ENCODE measurements around the gene CDH24.
"Not testable (repeated sequence)": the region's sequence is repeated elsewhere in the genome, so short reads cannot be mapped to it uniquely, and the experiment has no call there.

Gene CDH24

DNA sequence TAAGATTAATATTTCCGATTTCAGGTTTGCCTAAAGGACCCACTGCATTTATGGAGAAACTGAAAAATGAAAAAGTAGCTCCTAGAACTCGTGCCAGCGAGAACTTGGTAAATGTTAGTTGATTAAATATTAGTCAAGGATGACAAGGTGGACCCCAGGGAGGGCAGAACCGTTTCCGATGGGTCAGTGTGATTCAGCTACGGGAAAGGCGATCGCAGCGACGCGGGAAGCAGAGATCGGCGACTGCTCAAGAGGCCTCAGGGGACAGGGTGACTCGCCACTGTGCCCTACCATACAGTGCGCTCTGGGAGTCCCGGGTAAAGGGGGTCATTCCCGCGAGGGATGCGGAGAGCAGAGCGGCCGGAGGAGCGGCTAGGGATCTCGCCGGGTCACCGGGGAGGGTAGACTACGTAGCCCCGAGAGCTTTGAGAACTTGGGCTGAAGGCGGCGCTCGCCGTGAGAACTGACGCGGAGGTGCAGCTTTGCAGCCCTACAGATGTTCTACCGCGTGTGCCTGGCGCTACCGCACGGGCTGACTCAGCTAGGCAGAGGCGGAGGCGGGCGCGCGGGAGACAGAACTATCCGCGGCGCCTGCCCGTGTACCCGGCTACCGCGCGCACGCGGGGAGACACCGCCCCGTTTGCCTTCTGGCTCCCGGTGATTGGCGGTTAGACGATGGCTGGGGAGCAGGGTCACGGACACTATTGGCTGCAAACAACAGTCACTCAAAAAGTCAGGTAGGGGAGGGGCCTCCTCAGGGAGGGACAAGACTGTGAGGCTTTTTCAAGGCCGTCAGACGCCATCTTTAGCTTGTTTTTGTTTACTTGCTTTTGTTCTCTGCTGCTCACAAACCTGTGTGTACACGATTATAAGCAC, 50.5 kb downstream of the CDH24 start:
- in situ Hi-C loops (cut with MboI; ENCODE audit: low pct_unique_long_range_greater_than_20kb, low sequenced_read_pairs) = no loop called here
- DNase-seq = peak; percentile 99

DNA sequence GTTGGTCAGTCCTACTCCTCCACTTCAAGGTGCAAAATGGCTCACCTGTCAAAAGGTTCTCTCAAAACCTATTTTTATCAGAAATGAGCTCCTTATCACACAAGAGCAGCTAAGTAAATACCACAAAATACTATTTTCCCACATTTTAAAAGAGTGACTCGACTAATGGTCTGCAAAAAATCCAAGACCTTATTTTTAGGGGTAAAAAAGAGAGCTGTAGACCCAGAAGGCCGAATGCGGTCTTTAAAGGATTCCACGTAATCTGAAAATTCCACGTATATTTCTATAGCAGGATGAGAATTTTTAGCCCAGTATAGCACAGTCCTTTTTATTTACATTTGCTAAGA, 51.2 kb downstream of the CDH24 start:
- in situ Hi-C loops (cut with MboI; ENCODE audit: low pct_unique_long_range_greater_than_20kb, low sequenced_read_pairs) = no loop called here
- DNase-seq = peak; percentile 29

DNA sequence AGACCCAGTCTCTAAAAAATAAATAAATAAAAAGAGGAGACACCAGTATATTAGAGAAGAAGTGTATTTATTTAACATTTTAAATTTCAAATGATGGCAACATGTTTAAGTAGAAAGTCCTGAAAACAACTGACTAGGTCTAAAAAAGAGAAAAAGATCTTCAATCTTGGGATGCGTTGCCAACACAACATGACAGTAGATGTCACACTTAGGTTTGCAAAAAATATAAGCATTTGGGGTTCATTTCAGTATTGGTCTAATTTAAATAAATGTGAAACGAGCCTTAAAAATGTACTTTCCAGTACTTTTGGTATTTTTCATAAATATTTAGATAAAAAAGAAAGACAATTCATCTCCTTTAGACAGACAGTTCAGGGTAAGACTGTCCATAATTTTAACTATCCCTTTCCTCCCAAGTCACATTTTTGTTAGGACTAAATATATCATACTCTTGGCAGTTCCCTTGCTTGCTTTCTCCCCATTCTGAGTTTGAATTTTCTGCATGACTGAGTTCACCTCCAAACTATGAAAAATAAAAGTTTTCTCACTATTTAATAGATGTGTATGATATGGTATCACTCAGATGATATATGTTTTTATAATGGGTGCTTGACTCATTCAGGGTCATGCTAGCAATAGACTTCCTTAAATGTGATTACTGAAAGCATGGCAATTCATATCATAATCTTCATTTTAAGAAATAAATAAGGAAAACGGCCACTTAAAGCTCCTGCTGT, 51.7 kb downstream of the CDH24 start:
- in situ Hi-C loops (cut with MboI; ENCODE audit: low pct_unique_long_range_greater_than_20kb, low sequenced_read_pairs) = no loop called here
- no peak for DNase-seq

DNA sequence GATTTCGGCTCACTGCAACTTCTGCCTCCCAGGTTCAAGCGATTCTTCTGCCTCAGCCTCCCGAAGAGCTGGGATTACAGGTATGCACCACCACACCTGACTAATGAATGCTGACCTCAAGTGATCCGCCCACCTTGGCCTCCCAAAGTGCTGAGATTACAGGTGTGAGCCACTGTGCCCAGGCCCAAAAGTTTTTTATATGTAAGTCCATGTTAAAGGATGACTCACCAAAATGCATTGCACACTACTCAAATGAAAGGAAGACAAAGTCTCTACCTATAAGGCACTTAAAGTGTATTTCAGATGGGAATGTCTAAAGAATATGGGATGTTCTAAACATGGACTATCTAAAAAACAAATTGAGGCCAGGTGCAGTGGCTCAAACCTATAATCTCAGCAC, 53.0 kb downstream of the CDH24 start:
- in situ Hi-C loops (cut with MboI; ENCODE audit: low pct_unique_long_range_greater_than_20kb, low sequenced_read_pairs); DNase-seq: not testable (repeated sequence)

DNA sequence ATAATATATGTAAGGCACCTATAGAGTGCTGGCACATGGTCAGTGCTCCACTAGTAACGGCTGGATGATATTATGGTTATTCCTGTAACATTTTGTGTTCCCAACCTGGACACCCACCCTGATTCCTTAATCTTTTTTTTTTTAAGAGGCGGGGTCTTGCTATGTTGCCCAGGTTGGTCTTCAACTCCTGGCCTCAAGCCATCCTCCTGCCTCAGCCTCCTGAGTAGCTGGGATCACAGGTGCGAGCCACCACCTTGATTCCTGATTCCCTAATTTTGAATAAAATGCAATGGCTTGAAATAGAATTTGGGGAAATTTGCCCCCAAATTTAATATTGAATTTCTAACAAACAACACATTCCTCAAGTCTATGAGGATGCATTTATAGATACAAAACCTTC, 54.7 kb downstream of the CDH24 start:
- in situ Hi-C loops (cut with MboI; ENCODE audit: low pct_unique_long_range_greater_than_20kb, low sequenced_read_pairs) = no loop called here
- no peak for DNase-seq

DNA sequence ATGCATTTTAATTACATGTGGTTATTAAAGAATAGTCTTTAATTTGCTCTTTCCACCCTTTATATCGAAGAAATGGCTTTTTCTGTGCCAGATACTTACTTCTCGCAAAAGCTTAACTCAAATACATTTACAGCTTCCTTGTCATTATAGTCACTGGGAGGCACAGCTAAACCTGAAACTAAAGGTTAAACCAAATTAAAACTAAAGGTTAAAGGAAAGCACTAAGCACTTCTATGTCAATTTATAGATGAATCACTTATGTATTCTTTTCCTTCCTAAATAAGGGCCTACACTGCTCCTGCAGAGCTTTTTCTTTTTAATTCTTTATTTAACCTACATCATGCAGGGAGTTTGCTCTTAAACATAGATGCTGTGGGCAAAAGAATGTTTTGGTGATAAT, 56.5 kb downstream of the CDH24 start:
- DNase-seq = no peak
- in situ Hi-C loops (cut with MboI; ENCODE audit: low pct_unique_long_range_greater_than_20kb, low sequenced_read_pairs) = no loop called here

DNA sequence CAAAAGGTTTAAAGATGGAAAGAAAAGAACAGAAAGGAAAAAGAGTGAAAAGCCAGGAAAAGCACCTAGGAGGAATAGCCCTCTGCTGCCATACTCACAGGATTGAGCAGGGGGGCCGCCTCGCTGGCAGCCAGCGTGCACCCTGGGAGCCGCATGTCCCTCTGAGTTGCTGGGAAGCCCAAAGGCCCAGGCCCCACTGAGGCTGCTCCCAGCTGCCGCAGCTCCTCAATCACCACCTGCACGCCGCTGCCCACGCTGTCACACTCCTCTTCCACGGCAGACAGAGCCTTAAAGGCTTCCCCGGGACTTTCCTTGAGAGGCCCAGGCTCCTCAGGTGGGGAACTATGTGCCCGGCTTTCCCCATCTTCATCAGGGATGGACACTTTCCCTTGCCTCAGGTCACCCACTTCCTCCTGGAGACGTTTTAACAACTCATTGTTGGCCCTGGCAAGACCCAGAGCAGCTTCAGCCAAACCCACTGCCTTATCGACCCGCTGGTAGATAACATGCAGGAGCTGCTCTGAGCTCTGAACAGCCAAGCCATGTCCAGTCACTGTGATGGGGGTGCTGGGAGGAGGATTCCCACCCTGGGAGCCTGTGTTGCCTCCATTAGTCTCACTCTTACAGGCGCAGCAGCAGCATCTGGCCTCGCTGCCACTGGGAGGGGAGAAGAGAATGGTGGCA, 58.8 kb downstream of the CDH24 start:
- in situ Hi-C loops (cut with MboI; ENCODE audit: low pct_unique_long_range_greater_than_20kb, low sequenced_read_pairs) = no loop called here
- no peak for DNase-seq

DNA sequence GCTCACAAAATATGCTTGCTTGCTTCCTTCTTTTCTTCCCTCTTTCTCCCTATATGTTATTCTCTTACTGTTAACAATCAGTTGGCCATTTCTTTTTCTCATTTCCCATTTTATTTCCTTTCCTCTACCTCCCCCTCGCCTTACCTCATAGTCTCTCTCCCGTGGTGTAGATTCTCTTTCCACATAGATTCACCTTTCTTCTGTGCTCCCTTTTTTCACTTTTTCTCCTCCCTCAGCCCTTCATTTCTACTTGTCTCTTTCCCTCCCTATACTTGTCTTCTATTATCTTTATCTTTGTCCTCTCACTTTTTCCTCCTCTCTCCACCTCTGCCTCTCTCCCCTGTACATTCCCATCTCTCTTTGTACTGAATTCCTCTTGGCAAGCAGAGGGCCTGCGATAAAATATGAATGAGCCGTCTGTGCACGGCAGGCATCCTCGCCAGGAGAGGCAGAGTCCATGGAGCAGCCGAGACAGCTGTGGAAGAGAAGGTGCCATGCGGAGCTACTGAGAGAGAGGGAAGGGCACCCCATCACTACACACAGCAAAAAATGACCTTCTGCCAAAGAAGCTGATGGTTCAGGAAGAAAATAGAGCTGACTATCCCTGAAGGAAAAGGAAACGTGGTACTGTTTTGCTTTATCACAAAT, 59.5 kb downstream of the CDH24 start:
- in situ Hi-C loops (cut with MboI; ENCODE audit: low pct_unique_long_range_greater_than_20kb, low sequenced_read_pairs) = no loop called here
- DNase-seq = no peak
